GM18505 (cell line): ENCODE results near the gene MACO1.
"Not testable (repeated sequence)": the region's sequence is repeated elsewhere in the genome, so short reads cannot be mapped to it uniquely, and the experiment has no call there.

Source experiments
- ATAC-seq: cut with Tn5 transposase; IDR thresholded peaks from one replicate; pipeline ENCODE4 v1.9.1; 2021; ENCODE audit not compliant: unreplicated experiment
- POLR2A ChIP-seq: IDR thresholded peaks from 4 replicates; pipeline ENCODE4 v1.6.1; 2011; ENCODE audit warnings: borderline replicate concordance; ENCODE audit not compliant: insufficient read depth, insufficient read length; ENCODE audit errors: extremely low read depth

The MACO1 gene

DNA sequence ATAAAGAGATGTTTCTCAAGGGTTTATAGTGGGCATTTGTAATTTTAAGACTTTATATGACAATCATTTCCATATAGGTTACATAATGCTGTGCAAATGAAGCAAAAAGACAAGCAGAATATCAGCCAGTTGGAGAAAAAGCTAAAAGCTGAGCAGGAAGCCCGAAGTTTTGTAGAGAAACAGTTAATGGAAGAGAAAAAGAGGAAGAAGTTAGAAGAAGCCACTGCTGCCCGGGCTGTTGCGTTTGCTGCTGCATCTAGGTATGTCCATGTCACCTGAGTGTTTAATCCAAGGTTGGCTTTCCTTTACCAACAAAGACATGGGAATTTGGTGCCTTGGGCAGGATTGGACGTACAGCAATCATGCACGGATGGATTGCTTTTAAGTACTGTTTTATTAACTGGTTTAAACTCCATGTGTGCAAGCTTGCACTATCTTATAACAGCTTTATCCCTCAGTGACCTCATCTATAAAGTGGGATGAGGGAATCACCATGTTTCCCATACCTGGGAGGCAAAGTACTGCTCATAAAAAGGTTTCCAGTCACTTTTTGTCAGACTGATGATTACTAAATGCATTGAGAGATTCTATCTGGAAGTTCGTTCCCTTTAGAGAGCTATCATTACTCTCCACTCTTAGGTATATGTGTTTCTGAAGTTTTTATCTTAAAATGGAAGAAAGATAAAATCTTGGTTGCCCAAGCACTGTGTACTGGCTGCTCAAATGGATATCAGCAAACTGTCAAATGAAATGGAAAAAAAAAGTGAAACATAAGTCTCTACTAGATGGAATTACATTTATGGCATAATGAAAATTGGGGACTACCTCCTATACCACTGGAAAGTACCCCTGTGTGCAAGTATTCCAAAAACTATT lies 55.1 kb downstream of the MACO1 start:
- no peak for TF ChIP-seq POLR2A

DNA sequence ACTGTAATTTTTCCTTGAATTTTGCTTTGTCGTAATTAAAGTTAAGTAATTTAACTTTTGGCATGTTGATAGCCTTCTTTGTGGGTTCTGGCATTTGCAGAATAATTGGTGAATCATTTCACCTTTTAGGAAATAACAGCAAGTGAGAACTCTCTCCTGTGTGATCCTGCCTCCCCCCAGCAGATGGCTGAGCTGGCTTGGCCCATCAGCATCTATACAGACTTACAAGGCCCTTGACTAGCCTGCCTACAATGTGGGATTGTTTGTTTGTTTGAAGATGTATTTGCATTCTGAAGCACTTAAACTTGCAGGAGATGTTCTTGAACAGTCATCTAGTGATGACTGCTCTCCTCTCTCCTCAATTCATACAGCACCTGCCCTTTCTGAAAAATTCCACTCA lies 55.9 kb downstream of the MACO1 start:
- ATAC-seq = no peak
- TF ChIP-seq POLR2A = no peak

More for the DNA sequence above, 55.1 kb downstream of the MACO1 start:
- no peak for ATAC-seq

DNA sequence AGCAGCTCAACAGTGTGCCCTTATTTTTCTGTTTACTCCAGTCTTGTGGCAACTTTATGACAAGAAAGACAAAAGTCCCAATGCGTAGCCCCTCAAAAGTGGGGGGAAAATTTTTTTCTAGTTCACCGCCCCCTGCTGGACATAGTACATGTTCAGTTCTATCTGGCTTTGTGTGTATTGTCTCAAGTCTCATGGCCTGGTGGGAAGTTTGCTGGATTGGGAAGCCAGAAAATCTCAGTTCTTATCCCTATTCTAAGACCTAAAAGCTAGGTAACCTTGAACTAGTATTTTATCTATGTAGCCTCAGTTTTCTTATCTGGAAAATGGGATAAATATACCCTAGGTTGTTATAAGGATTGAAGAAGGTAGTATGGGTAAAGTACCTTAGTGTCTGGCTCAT lies 56.9 kb downstream of the MACO1 start:
- ATAC-seq = no peak
- no peak for TF ChIP-seq POLR2A

GRCh38 chr1:25492323-25492722 lies 61.6 kb downstream of the MACO1 start:
- TF ChIP-seq POLR2A = no peak

DNA sequence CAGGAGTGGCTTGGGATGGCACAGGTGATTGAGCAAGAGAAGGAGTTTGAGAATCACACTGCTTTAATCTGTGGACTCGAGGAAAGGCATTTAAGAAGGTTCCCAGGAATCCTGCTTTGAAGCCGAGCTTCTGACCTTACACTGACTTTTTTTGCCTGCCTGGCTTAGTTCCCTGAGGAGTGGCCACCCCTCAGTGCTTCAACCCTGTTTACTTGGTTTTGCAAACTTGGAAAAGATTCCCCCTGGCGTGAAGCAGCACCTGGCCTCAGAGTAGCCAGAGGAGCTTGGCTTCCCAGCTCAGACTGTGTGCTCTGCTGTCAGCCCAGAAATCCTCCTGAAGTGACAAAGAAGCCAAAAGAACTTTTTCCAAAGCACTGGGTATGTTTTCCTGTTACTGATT lies 64.3 kb downstream of the MACO1 start:
- ATAC-seq = no peak
- TF ChIP-seq POLR2A = no peak

More at GRCh38 chr1:25492323-25492722, 61.6 kb downstream of the MACO1 start:
- no peak for ATAC-seq

- ATAC-seq = no peak
- TF ChIP-seq POLR2A = no peak
These were observed 70.0 kb downstream of the MACO1 start for GRCh38 chr1:25500694-25501093.

GRCh38 chr1:25501235-25502058 lies 70.8 kb downstream of the MACO1 start:
- no peak for ATAC-seq
- TF ChIP-seq POLR2A = no peak

DNA sequence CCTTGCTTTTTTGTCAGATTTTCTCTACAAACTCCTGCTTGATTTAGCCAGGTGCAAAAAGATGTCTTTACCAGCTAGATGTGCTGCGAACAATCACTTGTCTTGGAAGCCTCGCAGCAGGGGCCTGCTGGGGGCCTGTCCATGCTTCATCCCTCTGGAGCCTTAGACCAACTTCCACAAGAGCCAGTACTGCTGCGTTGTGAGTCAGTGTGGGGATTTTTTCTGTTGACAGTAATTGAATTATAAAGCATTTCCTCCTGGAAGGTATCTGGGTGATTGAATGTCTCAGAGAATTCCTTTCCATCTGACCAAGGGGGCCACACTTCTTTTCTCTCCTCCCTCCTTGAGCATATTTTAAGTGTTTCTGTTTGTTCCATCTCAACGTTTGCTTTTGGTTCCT lies 72.3 kb downstream of the MACO1 start:
- ATAC-seq = no peak
- no peak for TF ChIP-seq POLR2A

DNA sequence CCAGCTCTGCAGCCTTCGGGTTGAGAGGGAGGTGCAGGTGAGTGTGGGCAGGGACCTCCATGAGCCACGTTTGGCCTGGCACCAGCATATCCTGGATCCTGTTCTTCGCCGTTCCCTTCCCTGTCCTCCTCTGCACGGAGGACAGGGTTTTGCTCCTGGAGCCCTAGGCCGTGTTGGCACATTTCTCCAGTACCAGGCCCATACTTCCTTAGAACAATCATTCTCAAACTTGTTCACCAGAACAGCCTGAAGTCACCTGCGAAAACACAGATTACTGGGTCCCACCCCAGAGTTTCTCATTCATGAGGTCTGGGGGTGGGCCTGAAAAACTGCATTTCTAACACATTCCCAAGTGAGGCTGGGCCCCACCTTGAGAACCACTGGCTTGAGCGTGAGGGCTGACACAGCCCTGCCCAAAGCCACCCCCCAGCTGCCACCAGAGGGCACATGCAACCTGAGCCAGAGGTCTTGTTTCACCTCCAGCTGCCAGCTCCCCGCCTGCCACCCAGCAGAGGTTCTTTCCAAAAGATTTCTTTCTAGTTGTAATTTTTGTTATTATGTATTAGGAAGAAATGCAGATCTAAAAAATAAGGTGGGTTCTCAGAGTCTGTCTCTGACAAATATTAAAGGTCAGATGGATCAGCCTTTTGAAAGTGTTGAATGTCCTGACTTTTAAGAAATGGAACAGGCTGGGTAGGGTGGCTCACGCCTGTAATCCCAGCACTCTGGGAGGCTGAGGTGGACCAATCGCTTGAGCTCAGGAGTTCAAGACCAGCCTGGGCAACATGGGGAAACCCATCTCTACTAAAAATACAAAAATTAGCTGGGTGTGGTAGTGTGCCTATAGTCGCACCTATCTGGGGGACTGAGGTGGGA lies 73.1 kb downstream of the MACO1 start:
- TF ChIP-seq POLR2A = no peak

GRCh38 chr1:25504706-25505595 lies 74.3 kb downstream of the MACO1 start:
- ATAC-seq = no peak

More for the DNA sequence above, 73.1 kb downstream of the MACO1 start:
- ATAC-seq = no peak

DNA sequence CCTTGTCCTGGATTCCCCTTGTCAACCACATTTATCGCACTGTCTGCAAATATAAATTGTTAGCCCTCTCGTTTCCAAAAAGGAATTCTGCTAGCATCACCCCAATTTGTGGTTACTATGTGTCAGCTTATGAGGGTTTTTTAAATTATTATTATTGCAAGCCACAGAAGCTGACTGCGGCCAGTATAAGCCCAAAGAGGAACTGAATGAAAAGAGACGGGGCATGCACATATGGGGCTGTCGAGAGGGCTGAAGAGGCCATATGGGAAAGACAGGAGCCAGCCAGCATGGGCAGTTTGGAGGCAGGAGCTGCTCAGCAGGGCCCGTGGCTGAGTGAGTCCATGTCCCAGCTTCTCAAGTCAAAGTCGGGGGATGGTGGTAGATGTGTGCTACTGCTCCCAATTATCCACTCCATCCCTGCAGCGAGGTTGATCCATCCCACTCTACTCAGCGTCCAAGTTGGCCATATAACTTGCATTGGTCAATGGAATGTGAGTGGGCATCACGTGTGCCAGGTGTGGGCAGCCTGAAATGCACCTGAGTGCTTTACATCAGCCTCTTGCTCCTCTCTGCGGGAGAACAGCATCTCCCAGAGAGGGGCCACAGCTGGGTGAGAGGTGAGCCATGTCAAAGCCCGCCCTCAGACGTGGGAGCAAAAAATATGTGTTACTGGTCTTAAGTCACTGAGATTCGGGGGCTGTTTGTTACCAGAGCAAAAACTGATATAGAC lies 75.1 kb downstream of the MACO1 start:
- no peak for ATAC-seq
- no peak for TF ChIP-seq POLR2A

More at GRCh38 chr1:25504706-25505595, 74.3 kb downstream of the MACO1 start:
- no peak for TF ChIP-seq POLR2A

- not testable (repeated sequence) for ATAC-seq
These were observed 76.1 kb downstream of the MACO1 start for GRCh38 chr1:25506566-25507463.
